ENCODE data around the gene DVL1.
A peak's percentile ranks its signal among the peaks of the same experiment; 100 is the strongest.

The DVL1 gene

GRCh38 chr1:1306070-1306660 is 43.1 kb downstream of the DVL1 start:
- DNase-seq (ENCODE audit: low read depth): no peak
- peak overlapping the region; percentile 72 for H3K4me3 ChIP-seq (replicated peaks; ENCODE audit: low read depth, low read length)
- peak; percentile 14 for TF ChIP-seq CTCF (IDR thresholded peaks at IDR 0.05; ENCODE audit: low read length, missing control alignments)

GRCh38 chr1:1305300-1306069 is 43.7 kb downstream of the DVL1 start:
- TF ChIP-seq CTCF (IDR thresholded peaks at IDR 0.05; ENCODE audit: low read length, missing control alignments): no peak
- H3K4me3 ChIP-seq (replicated peaks; ENCODE audit: low read depth, low read length): peak overlapping the region; percentile 72
- peak; percentile 70 for DNase-seq (ENCODE audit: low read depth)

- H3K4me3 ChIP-seq (replicated peaks; ENCODE audit: low read depth, low read length): peak overlapping the region; percentile 72
- DNase-seq (ENCODE audit: low read depth): peak; percentile 78
- TF ChIP-seq CTCF (IDR thresholded peaks at IDR 0.05; ENCODE audit: low read length, missing control alignments): no peak
Observed at GRCh38 chr1:1304331-1305299, 44.6 kb downstream of the DVL1 start.

- DNase-seq (ENCODE audit: low read depth): no peak
- no peak for TF ChIP-seq CTCF (IDR thresholded peaks at IDR 0.05; ENCODE audit: low read length, missing control alignments)
- no peak overlapping the region for H3K4me3 ChIP-seq (replicated peaks; ENCODE audit: low read depth, low read length)
Observed at GRCh38 chr1:1303736-1304135, 45.5 kb downstream of the DVL1 start.

- no peak for TF ChIP-seq CTCF (IDR thresholded peaks at IDR 0.05; ENCODE audit: low read length, missing control alignments)
- no peak for DNase-seq (ENCODE audit: low read depth)
- H3K4me3 ChIP-seq (replicated peaks; ENCODE audit: low read depth, low read length): no peak overlapping the region
Observed at GRCh38 chr1:1302951-1303509, 46.2 kb downstream of the DVL1 start.

- no peak overlapping the region for H3K4me3 ChIP-seq (replicated peaks; ENCODE audit: low read depth, low read length)
- TF ChIP-seq CTCF (IDR thresholded peaks at IDR 0.05; ENCODE audit: low read length, missing control alignments): peak; percentile 47
Observed at GRCh38 chr1:1302006-1302430, 47.2 kb downstream of the DVL1 start.

More at GRCh38 chr1:1302006-1302430, 47.2 kb downstream of the DVL1 start:
- no peak for DNase-seq (ENCODE audit: low read depth)

All from fibroblast of pulmonary artery (primary cell).